HEK293T (cell line): ENCODE data around the gene GJA1.

ENCODE experiments used
- LEF1 ChIP-seq: fragments of 450-650 bp; IDR thresholded peaks from 2 replicates; pipeline ENCODE4 v1.6.1; 2017; ENCODE audit warnings: mild to moderate bottlenecking, borderline replicate concordance
- NFRKB ChIP-seq: fragments of 450-650 bp; IDR thresholded peaks from 2 replicates; pipeline ENCODE4 v1.6.1; 2016; ENCODE audit warnings: mild to moderate bottlenecking, moderate library complexity
- ZNF384 ChIP-seq: fragments of 450-650 bp; IDR thresholded peaks from 2 replicates; pipeline ENCODE4 v1.6.1; 2016
- TF ChIP-seq, protein P1 (sequence below): fragments of 450-650 bp; IDR thresholded peaks from 2 replicates; pipeline ENCODE4 v1.6.1; 2016

- TF ChIP-seq ZNF384 (no peak), NFRKB (no peak), LEF1 (no peak)
- TF ChIP-seq, protein P1, sequence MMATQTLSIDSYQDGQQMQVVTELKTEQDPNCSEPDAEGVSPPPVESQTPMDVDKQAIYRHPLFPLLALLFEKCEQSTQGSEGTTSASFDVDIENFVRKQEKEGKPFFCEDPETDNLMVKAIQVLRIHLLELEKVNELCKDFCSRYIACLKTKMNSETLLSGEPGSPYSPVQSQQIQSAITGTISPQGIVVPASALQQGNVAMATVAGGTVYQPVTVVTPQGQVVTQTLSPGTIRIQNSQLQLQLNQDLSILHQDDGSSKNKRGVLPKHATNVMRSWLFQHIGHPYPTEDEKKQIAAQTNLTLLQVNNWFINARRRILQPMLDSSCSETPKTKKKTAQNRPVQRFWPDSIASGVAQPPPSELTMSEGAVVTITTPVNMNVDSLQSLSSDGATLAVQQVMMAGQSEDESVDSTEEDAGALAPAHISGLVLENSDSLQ = no peak
Measured at GRCh38 chr6:121408321-121408720, 27.1 kb upstream of the GJA1 start.
